ENCODE data around the gene MIB1. TPM values are rescaled to one million over a fixed set of nuclear protein-coding genes. Genes with fewer than 3 reads are reported as not detected.

MIB1 gene
- total and polyA plus RNA-seq, 10 of the 15 experiments (the other 5 are each of a cell fraction or from before 2014, with no cell fraction given), result 2.3 to 27.5 (median 10.4) TPM

GRCh38 chr18:21805771-21806366 is 65.3 kb downstream of the MIB1 start:
- 90% methylated on average over 9 of the region's 9 CpGs for WGBS (ENCODE audit: insufficient coverage, insufficient replicate concordance, low lambda C conversion rate, missing lambda C conversion rate)
- in situ Hi-C loops (cut with MboI), result no loop called here
- no peaks in the 10 kb centered on the region for H4K20me1 ChIP-seq (ENCODE audit: control insufficient read depth, insufficient read depth)
- intact Hi-C loops (cut with micrococcal nuclease; ENCODE audit: unreplicated experiment), result no loop called here
- H2AFZ ChIP-seq (ENCODE audit: control insufficient read depth, low read depth, low read length), result no peak overlapping the region
- no peaks in the 10 kb centered on the region; a peak in 2 of 4 replicates for H3K36me3 ChIP-seq (ENCODE audit: control insufficient read depth in 2 of 2, insufficient read depth in 2 of 2, low read length in 1 of 2)
- H3K4me2 ChIP-seq (ENCODE audit: control insufficient read depth, insufficient read depth), result no peak overlapping the region
- no peaks in the 10 kb centered on the region for H3K79me2 ChIP-seq (ENCODE audit: control insufficient read depth, insufficient read depth, low read length)
- ChIA-PET RAD21 (ENCODE audit: unreplicated experiment) (no interaction called here), CTCF (interaction anchor here (0.6 kb wide), 1 partner anchor 27 kb away, joined by 3 read pairs; no protein-coding TSS in a partner anchor), POLR2A (interaction anchor here (0.7 kb wide), 1 partner anchor 205 kb away, joined by 3 read pairs; the partner anchor contains the start of gene ESCO1), SMC1A (ENCODE audit: uncharacterized antibody, unreplicated experiment) (no interaction called here)
- H3K27ac ChIP-seq (ENCODE audit: control insufficient read depth, insufficient read depth), result no peak overlapping the region
- BruUV-seq (replicated peaks), result no TSS peak
- H3K27me3 ChIP-seq (replicated peaks in 1 of 2; ENCODE audit: control insufficient read depth in 2 of 2, insufficient read depth in 2 of 2, low read length in 1 of 2), result no peaks in the 10 kb centered on the region
- no peak for ATAC-seq
- no peaks in the 10 kb centered on the region for H3K4me1 ChIP-seq (ENCODE audit: control insufficient read depth, insufficient read depth, low read length)
- H3K4me3 ChIP-seq, result no peak overlapping the region
- FAIRE-seq, result no peak
- no peak overlapping the region for H3K9ac ChIP-seq (ENCODE audit: control insufficient read depth, insufficient read depth, low read length)
- H3K9me3 ChIP-seq (replicated peaks; ENCODE audit: control insufficient read depth, insufficient read depth, low read length), result peaks cover 5% of the 10 kb centered on the region
- no peak for DNase-seq (ENCODE audit: low read depth, low spot score)
- TF ChIP-seq EGR1 (IDR thresholded peaks at IDR 0.05; ENCODE audit: borderline replicate concordance in 1 of 2, low read depth in 2 of 2, low read length in 2 of 2) (no peak), TBL1XR1 (IDR thresholded peaks at IDR 0.05; ENCODE audit: low read depth, low read length) (no peak), SMAD5 (IDR thresholded peaks at IDR 0.05; ENCODE audit: low read depth) (no peak), CEBPZ (IDR thresholded peaks at IDR 0.05; ENCODE audit: low read depth, low read length) (no peak), RB1 (IDR thresholded peaks at IDR 0.05; ENCODE audit: borderline replicate concordance) (no peak), TARDBP (IDR thresholded peaks at IDR 0.05; ENCODE audit: borderline replicate concordance) (no peak), ZBTB4 (CRISPR knock-in tag; IDR thresholded peaks at IDR 0.05) (no peak), CREB1 (IDR thresholded peaks at IDR 0.05; ENCODE audit: low read depth) (no peak), MLLT1 (IDR thresholded peaks at IDR 0.05) (no peak), NKRF (conservative IDR thresholded peaks at IDR 0.05) (no peak), PAX5 (IDR thresholded peaks at IDR 0.05; ENCODE audit: borderline replicate concordance, low read depth, low read length) (no peak), NRF1 (conservative IDR thresholded peaks at IDR 0.05; ENCODE audit: low read depth, low read length) (no peak)
